WTC11 (cell line): Measurements from ENCODE around the gene LGR6.

ENCODE experiments used
- ATF2 ChIP-seq: sonication (generic); formaldehyde crosslinking; IDR thresholded peaks from 2 replicates; pipeline ENCODE4 v1.8.1; 2022; ENCODE audit warnings: low read depth, missing genetic modification reagents, borderline replicate concordance
- ATF3 ChIP-seq: sonication (generic); formaldehyde crosslinking; conservative IDR thresholded peaks from 2 replicates; pipeline ENCODE4 v1.8.1; 2022; ENCODE audit warnings: mild to moderate bottlenecking, missing genetic modification reagents
- CREM ChIP-seq: sonication (generic); formaldehyde crosslinking; IDR thresholded peaks from 2 replicates; pipeline ENCODE4 v1.8.1; 2022; ENCODE audit warnings: mild to moderate bottlenecking, missing genetic modification reagents, moderate library complexity
- CTCF ChIP-seq: fragments of 200-600 bp; IDR thresholded peaks from 2 replicates; pipeline ENCODE4 v1.8.0; 2022; ENCODE audit warnings: antibody characterized with exemption
- ESRRA ChIP-seq: sonication (generic); formaldehyde crosslinking; IDR thresholded peaks from 2 replicates; pipeline ENCODE4 v1.8.1; 2022; ENCODE audit warnings: mild to moderate bottlenecking, missing genetic modification reagents, borderline replicate concordance

- no peak for TF ChIP-seq CTCF
- no peak for TF ChIP-seq ATF3 (CRISPR knock-in tag)
- TF ChIP-seq ESRRA (CRISPR knock-in tag), result no peak
- TF ChIP-seq ATF2, result no peak
- TF ChIP-seq CREM (CRISPR knock-in tag), result no peak
Measured at GRCh38 chr1:202156590-202156989, 37.0 kb upstream of the LGR6 start.
